Ovary (tissue), 9 donors: Measurements from ENCODE around the gene RACK1. TPM values are rescaled to one million over a fixed set of nuclear protein-coding genes. Genes with fewer than 3 reads are reported as not detected.

ENCODE experiments used
- DNase-seq, 5 donors: peaks; one replicate each; pipeline ENCODE4 v3.0.0-alpha.2; 2019 to 2020
- H3K27ac ChIP-seq, 2 donors: fragments of 200-600 bp; one replicate each; pipeline versions ENCODE4 v1.5.1 to v1.8.0; 2019 to 2022
- H3K27me3 ChIP-seq: fragments of 200-600 bp; one replicate; pipeline ENCODE4 v1.8.0; 2022
- H3K36me3 ChIP-seq: fragments of 200-600 bp; sonication (generic); one replicate; pipeline ENCODE4 v1.5.1; 2019
- H3K4me1 ChIP-seq: one replicate; pipeline ENCODE4 v1.8.1; 2013; ENCODE audit warnings: mild to moderate bottlenecking, moderate library complexity; ENCODE audit not compliant: insufficient read depth
- H3K4me3 ChIP-seq: fragments of 200-600 bp; sonication (generic); one replicate; pipeline ENCODE4 v1.5.1; 2017
- H3K9me3 ChIP-seq, 2 donors: fragments of 200-600 bp in 1 of 2; sonication (generic) in 1 of 2; one replicate each; pipeline versions ENCODE4 v1.5.1 to v1.8.1; 2013 to 2019; ENCODE audit warnings: mild to moderate bottlenecking in 1 of 2, moderate library complexity in 1 of 2
- EP300 ChIP-seq: sonication (generic); formaldehyde crosslinking; IDR thresholded peaks from one replicate; pipeline ENCODE4 v1.6.1; 2017; ENCODE audit warnings: antibody characterized with exemption
- POLR2A ChIP-seq: fragments of 450-650 bp; IDR thresholded peaks from one replicate; pipeline ENCODE4 v1.6.1; 2017; ENCODE audit warnings: antibody characterized with exemption, mild to moderate bottlenecking, moderate library complexity
- WGBS, 3 donors: extraction: QIAGEN DNeasy Blood & Tissue Kit in 1 of 3; methylation state at CpG; one replicate each; pipeline versions ENCODE4 v1.1.5 to v1.1.7; 2013 to 2017; 5-methylcytosine and 5-hydroxymethylcytosine counted together
- intact Hi-C, 4 donors: fragments of 100-400 bp; cut with DNase I; formaldehyde crosslinking; loops; one replicate each; pipeline versions ENCODE4 v1.11.0 to v1.15.1; 2022 to 2023
- polyA plus RNA-seq, 2 donors: library from polyadenylated mRNA; stranded (reverse); fragments of 200-250 nt in 1 of 2; fragments of 350-450 nt in 1 of 2; fragmentation: Illumina TruSeq in 1 of 2; extraction: RNeasy Lipid Tissue Mini Kit (QIAGEN cat#74804) in 1 of 2; gene quantifications; one replicate each; pipeline ENCODE4 v1.2.3, GENCODE V29; 2013 to 2014
- total RNA-seq, 7 donors: library from RNA; depleted of rRNA in 2 of 7; stranded (reverse); fragments of >200 nt in 2 of 7; fragmentation: NEBNext Ultra II Directional in 3 of 7; extraction: Animal tissue kit (Norgen Biotek cat#: 25700) in 3 of 7; gene quantifications; one replicate each; pipeline versions ENCODE4 v1.1.0 to v1.2.4, GENCODE V29; 2016 to 2023
- TF ChIP-seq, protein P1 (sequence below), 3 donors: fragments of 450-650 bp in 2 of 3; fragments of 200-600 bp in 1 of 3; IDR thresholded peaks; one replicate each; pipeline versions ENCODE4 v1.5.1 to v1.8.0; 2016 to 2022; ENCODE audit warnings: antibody characterized with exemption in 3 of 3, mild to moderate bottlenecking in 1 of 3
- donor health status: DM: no; HTN: no; CAD: no; lungs with moderate emphysema.
- donor health status: DM: no; HTN: no; CAD: no.
- donor health status: Bipolar disorder and iron deficiency.
- donor health status: DM: yes; HTN: yes; CAD: no.
- donor health status: DM: no; HTN: no; CAD: no.
- donor health status: DM: yes; HTN: yes; CAD: no.

RACK1 gene
- total and polyA plus RNA-seq, 9 donors: 2,570 to 4,895 (median 3,203) TPM

GRCh38 chr5:181236471-181236870, 7.2 kb downstream of the RACK1 start:
- Histone ChIP-seq H3K9me3 (no peaks in the 10 kb centered on the region), H3K4me1 (no peaks in the 10 kb centered on the region), H3K36me3 (no peaks in the 10 kb centered on the region), H3K4me3 (no peak overlapping the region), H3K27me3 (no peaks in the 10 kb centered on the region), H3K27ac (no peak overlapping the region)
- intact Hi-C loops: no loop called here
- TF ChIP-seq EP300 (no peak), POLR2A (no peak)
- TF ChIP-seq, protein P1, sequence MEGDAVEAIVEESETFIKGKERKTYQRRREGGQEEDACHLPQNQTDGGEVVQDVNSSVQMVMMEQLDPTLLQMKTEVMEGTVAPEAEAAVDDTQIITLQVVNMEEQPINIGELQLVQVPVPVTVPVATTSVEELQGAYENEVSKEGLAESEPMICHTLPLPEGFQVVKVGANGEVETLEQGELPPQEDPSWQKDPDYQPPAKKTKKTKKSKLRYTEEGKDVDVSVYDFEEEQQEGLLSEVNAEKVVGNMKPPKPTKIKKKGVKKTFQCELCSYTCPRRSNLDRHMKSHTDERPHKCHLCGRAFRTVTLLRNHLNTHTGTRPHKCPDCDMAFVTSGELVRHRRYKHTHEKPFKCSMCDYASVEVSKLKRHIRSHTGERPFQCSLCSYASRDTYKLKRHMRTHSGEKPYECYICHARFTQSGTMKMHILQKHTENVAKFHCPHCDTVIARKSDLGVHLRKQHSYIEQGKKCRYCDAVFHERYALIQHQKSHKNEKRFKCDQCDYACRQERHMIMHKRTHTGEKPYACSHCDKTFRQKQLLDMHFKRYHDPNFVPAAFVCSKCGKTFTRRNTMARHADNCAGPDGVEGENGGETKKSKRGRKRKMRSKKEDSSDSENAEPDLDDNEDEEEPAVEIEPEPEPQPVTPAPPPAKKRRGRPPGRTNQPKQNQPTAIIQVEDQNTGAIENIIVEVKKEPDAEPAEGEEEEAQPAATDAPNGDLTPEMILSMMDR (IDR thresholded peaks at IDR 0.05): no peak
- DNase-seq: no peak
- WGBS, 3 donors: 72 to 77% (median 77%) methylated on average over 6 of the region's 6 CpGs

GRCh38 chr5:181235689-181236366, 7.9 kb downstream of the RACK1 start:
- TF ChIP-seq, protein P1 (IDR thresholded peaks at IDR 0.05): no peak
- TF ChIP-seq POLR2A (no peak), EP300 (no peak)
- WGBS, 3 donors: 70 to 78% (median 72%) methylated on average over 5 of the region's 5 CpGs
- no peaks in the 10 kb centered on the region for H3K9me3 ChIP-seq
- no peaks in the 10 kb centered on the region for H3K4me1 ChIP-seq
- H3K36me3 ChIP-seq: no peaks in the 10 kb centered on the region
- intact Hi-C loops: no loop called here
- H3K27ac ChIP-seq: no peak overlapping the region
- no peaks in the 10 kb centered on the region for H3K27me3 ChIP-seq
- H3K4me3 ChIP-seq: no peak overlapping the region
- no peak for DNase-seq

DNA sequence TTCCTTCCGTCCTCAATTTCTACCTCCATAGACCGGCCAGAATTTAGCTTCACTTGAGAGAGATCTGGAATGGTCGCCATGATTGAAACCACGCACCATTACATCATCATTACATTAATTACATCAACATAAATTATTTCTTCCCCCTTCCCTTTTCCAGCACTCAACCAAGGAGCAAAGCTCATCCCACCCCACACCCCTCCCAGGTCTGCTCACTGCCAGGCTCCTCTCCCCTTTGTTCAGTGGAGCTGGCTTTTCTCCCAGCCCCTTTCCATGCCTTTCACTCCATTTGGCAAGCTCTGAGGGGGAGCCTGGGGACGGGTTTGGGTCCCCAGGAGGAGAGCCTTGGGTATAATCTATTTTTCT, 8.4 kb downstream of the RACK1 start:
- intact Hi-C loops: no loop called here
- H3K4me3 ChIP-seq: no peak overlapping the region
- no peak for TF ChIP-seq EP300
- TF ChIP-seq, protein P1 (IDR thresholded peaks at IDR 0.05): no peak
- no peak for TF ChIP-seq POLR2A
- no peaks in the 10 kb centered on the region for H3K27me3 ChIP-seq
- no peak overlapping the region for H3K27ac ChIP-seq
- no peak for DNase-seq
- H3K36me3 ChIP-seq: no peaks in the 10 kb centered on the region
- WGBS, 3 donors: 65 to 73% (median 71%) methylated on average over 5 of the region's 5 CpGs
- no peaks in the 10 kb centered on the region for H3K9me3 ChIP-seq
- H3K4me1 ChIP-seq: no peaks in the 10 kb centered on the region

- Histone ChIP-seq H3K4me3 (no peak overlapping the region), H3K9me3 (no peaks in the 10 kb centered on the region), H3K27ac (no peak overlapping the region), H3K27me3 (no peaks in the 10 kb centered on the region), H3K36me3 (no peaks in the 10 kb centered on the region), H3K4me1 (no peaks in the 10 kb centered on the region)
- TF ChIP-seq POLR2A (no peak), EP300 (no peak)
- TF ChIP-seq, protein P1 (IDR thresholded peaks at IDR 0.05): no peak
- DNase-seq: no peak
- WGBS, 3 donors: 78 to 86% (median 78%) methylated on average over 22 of the region's 22 CpGs
- intact Hi-C loops: no loop called here
Measured at GRCh38 chr5:181234455-181235306, 9.0 kb downstream of the RACK1 start.
